Neuronal stem cell (in vitro differentiated cells): Measurements from ENCODE around the gene MOAP1.
"Not testable (repeated sequence)": the region's sequence is repeated elsewhere in the genome, so short reads cannot be mapped to it uniquely, and the experiment has no call there.

Experiments used
- DNase-seq: peaks from one replicate; pipeline ENCODE4 v3.0.0-alpha.2; 2013; ENCODE audit warnings: low spot score
- H2AFZ ChIP-seq: one replicate; pipeline ENCODE4 v1.6.1; 2013; ENCODE audit warnings: mild to moderate bottlenecking, low read length, inconsistent platforms
- H2AK5ac ChIP-seq: 2 replicates; pipeline ENCODE4 v1.6.1; 2013; ENCODE audit warnings: low read depth, mild to moderate bottlenecking, inconsistent platforms, low read length, moderate library complexity, mixed read lengths
- H2BK120ac ChIP-seq: 2 replicates; pipeline ENCODE4 v1.6.1; 2013; ENCODE audit warnings: low read depth, mild to moderate bottlenecking, inconsistent platforms, low read length, moderate library complexity, mixed read lengths
- H2BK12ac ChIP-seq: one replicate; pipeline ENCODE4 v1.6.1; 2013; ENCODE audit warnings: low read length, inconsistent platforms
- H2BK15ac ChIP-seq: 2 replicates; pipeline ENCODE4 v1.6.1; 2013; ENCODE audit warnings: mild to moderate bottlenecking, low read length, inconsistent platforms, mixed read lengths
- H2BK5ac ChIP-seq: one replicate; pipeline ENCODE4 v1.6.1; 2013; ENCODE audit warnings: inconsistent platforms, mild to moderate bottlenecking, low read length, moderate library complexity
- H3K14ac ChIP-seq: one replicate; pipeline ENCODE4 v1.6.1; 2013; ENCODE audit warnings: low read length, inconsistent platforms
- H3K18ac ChIP-seq: 2 replicates; pipeline ENCODE4 v1.6.1; 2013; ENCODE audit warnings: low read length, inconsistent platforms
- H3K23ac ChIP-seq: 2 replicates; pipeline ENCODE4 v1.6.1; 2013; ENCODE audit warnings: low read depth, mild to moderate bottlenecking, mixed read lengths, low read length, inconsistent platforms; ENCODE audit not compliant: poor library complexity
- H3K27ac ChIP-seq: replicated peaks from 3 replicates; pipeline ENCODE4 v1.5.1; 2013; ENCODE audit warnings: low read length, inconsistent platforms
- H3K27me3 ChIP-seq, 3 experiments: 2 replicates each; pipeline ENCODE4 v1.6.1; 2013; ENCODE audit warnings: low read length in 3 of 3, mild to moderate bottlenecking in 2 of 3, inconsistent platforms in 1 of 3, low read depth in 1 of 3, mixed read lengths in 1 of 3, moderate library complexity in 1 of 3; ENCODE audit not compliant: control insufficient read depth in 3 of 3, insufficient read depth in 3 of 3
- H3K36me3 ChIP-seq, 2 donors: replicated peaks in 1 of 2; 2 replicates each; pipeline ENCODE4 v1.6.1; 2013; ENCODE audit warnings: low read length in 2 of 2; ENCODE audit not compliant: control insufficient read depth in 2 of 2, insufficient read depth in 2 of 2
- H3K4ac ChIP-seq: 2 replicates; pipeline ENCODE4 v1.6.1; 2013; ENCODE audit warnings: inconsistent platforms, mild to moderate bottlenecking, low read length, moderate library complexity
- H3K4me1 ChIP-seq, 2 donors: 1 replicate in 1 of 2; 2 replicates in 1 of 2; pipeline ENCODE4 v1.6.1; 2013; ENCODE audit warnings: low read length in 2 of 2, low read depth in 1 of 2; ENCODE audit not compliant: control insufficient read depth in 2 of 2, insufficient read depth in 1 of 2
- H3K4me2 ChIP-seq: one replicate; pipeline ENCODE4 v1.6.1; 2013; ENCODE audit warnings: mild to moderate bottlenecking, low read length, inconsistent platforms; ENCODE audit not compliant: insufficient read depth, poor library complexity, severe bottlenecking
- H3K4me3 ChIP-seq, 2 donors: 2 replicates each; pipeline ENCODE4 v1.5.1; 2013; ENCODE audit warnings: low read length in 2 of 2, mild to moderate bottlenecking in 2 of 2, inconsistent platforms in 1 of 2, moderate library complexity in 1 of 2
- H3K79me1 ChIP-seq: one replicate; pipeline ENCODE4 v1.6.1; 2013; ENCODE audit warnings: low read depth, mild to moderate bottlenecking, inconsistent platforms, low read length, moderate library complexity
- H3K9ac ChIP-seq: one replicate; pipeline ENCODE4 v1.6.1; 2013; ENCODE audit warnings: mild to moderate bottlenecking, low read depth, low read length, inconsistent platforms; ENCODE audit not compliant: poor library complexity
- H3K9me3 ChIP-seq, 2 donors: replicated peaks in 1 of 2; 2 replicates each; pipeline versions ENCODE3 to v1.6.1; 2013; ENCODE audit warnings: low read length in 2 of 2, mild to moderate bottlenecking in 2 of 2, inconsistent platforms in 1 of 2, low read depth in 1 of 2, mixed read lengths in 1 of 2, moderate library complexity in 1 of 2; ENCODE audit not compliant: control insufficient read depth in 2 of 2, insufficient read depth in 1 of 2
- H4K8ac ChIP-seq: one replicate; pipeline ENCODE4 v1.6.1; 2013; ENCODE audit warnings: low read depth, mild to moderate bottlenecking, inconsistent platforms, low read length, moderate library complexity
- H4K91ac ChIP-seq: one replicate; pipeline ENCODE4 v1.6.1; 2013; ENCODE audit warnings: low read length, low read depth, mild to moderate bottlenecking, inconsistent platforms; ENCODE audit not compliant: poor library complexity
- WGBS, 2 donors: extraction: QIAGEN DNeasy Blood & Tissue Kit; methylation state at CpG; one replicate each; pipeline ENCODE4 v1.1.7; 2013; ENCODE audit warnings: missing lambda C conversion rate in 2 of 2, mixed read lengths in 1 of 2; ENCODE audit not compliant: insufficient read length in 2 of 2, insufficient replicate concordance in 1 of 2; ENCODE audit errors: extremely low coverage in 2 of 2; 5-methylcytosine and 5-hydroxymethylcytosine counted together

MOAP1 gene

GRCh38 chr14:93185349-93185720, 638 bp upstream of the MOAP1 start:
- no peaks in the 10 kb centered on the region for H3K9me3 ChIP-seq
- peaks cover 6 to 62% of the 10 kb centered on the region in 2 donors for H3K36me3 ChIP-seq
- H2BK12ac ChIP-seq = no peak overlapping the region
- peaks cover 3% of the 10 kb centered on the region for H3K79me1 ChIP-seq
- H3K4me1 ChIP-seq = peaks cover 3 to 5% of the 10 kb centered on the region in 2 donors
- H3K23ac ChIP-seq = no peak overlapping the region
- no peak overlapping the region for H2AK5ac ChIP-seq
- H3K14ac ChIP-seq = no peak overlapping the region
- H3K27ac ChIP-seq = peak overlapping the region; percentile 98
- no peak overlapping the region for H2BK5ac ChIP-seq
- H4K8ac ChIP-seq = no peak overlapping the region
- H3K9ac ChIP-seq = peak overlapping the region; percentile 83
- H3K18ac ChIP-seq = peak overlapping the region; percentile 31
- no peak overlapping the region for H3K4ac ChIP-seq
- H3K4me3 ChIP-seq = peak overlapping the region; percentile 92 to 100
- no peak overlapping the region for H4K91ac ChIP-seq
- no peak overlapping the region for H2BK120ac ChIP-seq
- H3K4me2 ChIP-seq = peak overlapping the region; percentile 75
- DNase-seq = no peak
- no CpG with 5 or more reads among the region's 10 CpGs for WGBS, 2 donors
- H2BK15ac ChIP-seq = no peak overlapping the region
- H2AFZ ChIP-seq = peak overlapping the region; percentile 100
- H3K27me3 ChIP-seq = no peaks in the 10 kb centered on the region

DNA sequence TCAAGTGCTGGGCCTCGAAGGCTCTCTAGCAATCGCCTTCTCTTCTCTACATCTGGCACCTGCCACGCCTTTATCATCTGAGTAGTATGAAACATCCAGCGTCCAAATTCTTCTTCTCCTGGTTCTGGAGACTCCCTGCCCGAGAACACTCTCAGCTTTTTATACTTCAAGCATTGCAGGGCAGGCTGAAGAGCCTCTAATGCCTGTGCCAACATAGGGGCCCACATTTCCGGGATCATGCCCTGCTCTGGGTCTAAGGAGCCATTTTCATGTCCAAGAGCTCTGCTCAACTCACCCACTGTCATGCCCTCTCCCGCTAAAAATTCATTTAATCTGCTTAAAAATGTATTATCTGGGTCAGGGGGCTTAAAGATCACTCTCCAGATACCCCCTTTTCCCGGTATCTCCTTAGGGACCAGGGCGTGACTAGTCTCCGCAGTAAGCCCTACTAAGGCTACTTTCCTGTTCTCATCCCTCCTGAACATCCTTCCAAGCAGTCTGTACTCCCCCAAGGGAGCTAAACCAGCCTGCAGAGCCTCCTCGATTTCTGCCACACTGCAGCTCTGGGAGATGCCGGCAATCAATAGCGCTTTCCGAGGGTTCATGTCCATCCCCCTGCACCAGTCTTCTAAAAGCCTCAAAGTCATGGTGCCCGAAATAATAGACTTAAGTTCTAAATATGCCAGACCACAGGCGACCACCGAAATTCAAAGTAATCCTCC, 940 bp downstream of the MOAP1 start:
- peak overlapping the region; percentile 99 for H3K9ac ChIP-seq
- no CpG with 5 or more reads among the region's 17 CpGs for WGBS, 2 donors

GRCh38 chr14:93175492-93175891, 9.2 kb downstream of the MOAP1 start:
- no peak overlapping the region for H4K91ac ChIP-seq
- no peaks in the 10 kb centered on the region for H3K79me1 ChIP-seq
- no peak overlapping the region for H2BK120ac ChIP-seq
- no peak overlapping the region for H3K27ac ChIP-seq
- no peak overlapping the region for H3K18ac ChIP-seq
- no peak overlapping the region for H3K9ac ChIP-seq
- no peak overlapping the region for H3K4me2 ChIP-seq
- H3K14ac ChIP-seq = no peak overlapping the region
- H3K36me3 ChIP-seq = no peaks in the 10 kb centered on the region
- peaks cover 0 to 10% (median 0%) of the 10 kb centered on the region in 3 experiments for H3K27me3 ChIP-seq
- no peak overlapping the region for H2AK5ac ChIP-seq
- no peak overlapping the region for H3K4me3 ChIP-seq
- no peak overlapping the region for H2BK15ac ChIP-seq
- no peak overlapping the region for H3K23ac ChIP-seq
- H3K4me1 ChIP-seq = peaks cover 0 to 5% of the 10 kb centered on the region in 2 donors
- no peaks in the 10 kb centered on the region for H3K9me3 ChIP-seq
- no CpG with 5 or more reads among the region's 6 CpGs for WGBS, 2 donors
- no peak overlapping the region for H4K8ac ChIP-seq
- DNase-seq = no peak
- H3K4ac ChIP-seq = no peak overlapping the region
- H2AFZ ChIP-seq = no peak overlapping the region
- H2BK5ac ChIP-seq = no peak overlapping the region
- no peak overlapping the region for H2BK12ac ChIP-seq

More for the DNA sequence above, 940 bp downstream of the MOAP1 start:
- H3K9me3 ChIP-seq = no peaks in the 10 kb centered on the region
- peaks cover 6 to 52% of the 10 kb centered on the region in 2 donors for H3K36me3 ChIP-seq
- H3K4me3 ChIP-seq = peak overlapping the region; percentile 97 to 100
- peak overlapping the region; percentile 61 for H3K4me2 ChIP-seq
- no peak overlapping the region for H2BK12ac ChIP-seq
- no peaks in the 10 kb centered on the region for H3K27me3 ChIP-seq
- peak overlapping the region; percentile 100 for H2AFZ ChIP-seq
- H2BK120ac ChIP-seq = no peak overlapping the region
- H2BK15ac ChIP-seq = no peak overlapping the region
- no peak overlapping the region for H2BK5ac ChIP-seq
- H3K14ac ChIP-seq = no peak overlapping the region
- no peak overlapping the region for H3K27ac ChIP-seq
- peaks cover 3 to 5% of the 10 kb centered on the region in 2 donors for H3K4me1 ChIP-seq
- peaks cover 3% of the 10 kb centered on the region for H3K79me1 ChIP-seq
- no peak overlapping the region for H4K8ac ChIP-seq
- no peak overlapping the region for H3K18ac ChIP-seq
- no peak overlapping the region for H3K23ac ChIP-seq
- DNase-seq = no peak
- no peak overlapping the region for H3K4ac ChIP-seq
- H2AK5ac ChIP-seq = no peak overlapping the region
- no peak overlapping the region for H4K91ac ChIP-seq

GRCh38 chr14:93174731-93175130, 10.0 kb downstream of the MOAP1 start:
- H4K8ac ChIP-seq, H4K91ac ChIP-seq, H3K18ac ChIP-seq, H3K4me1 ChIP-seq, H3K4ac ChIP-seq, H2BK15ac ChIP-seq, H3K4me2 ChIP-seq, H2AK5ac ChIP-seq, H3K36me3 ChIP-seq, H3K27ac ChIP-seq, H3K4me3 ChIP-seq, DNase-seq, H2BK120ac ChIP-seq, H3K14ac ChIP-seq, H3K9me3 ChIP-seq, H2BK5ac ChIP-seq, H2BK12ac ChIP-seq, H3K23ac ChIP-seq, H3K79me1 ChIP-seq, H3K9ac ChIP-seq, H2AFZ ChIP-seq: not testable (repeated sequence)
- WGBS, 2 donors = no CpG with 5 or more reads among the region's 5 CpGs
- H3K27me3 ChIP-seq = peaks cover 0 to 10% (median 0%) of the 10 kb centered on the region in 3 experiments
